Ascending aorta (tissue), 2 donors: ENCODE measurements around the gene SSU72. TPM values are rescaled to one million over a fixed set of nuclear protein-coding genes. Genes with fewer than 3 reads are reported as not detected.

Source experiments
- DNase-seq, 2 donors: peaks; one replicate each; pipeline ENCODE4 v3.0.0-alpha.2; 2019; ENCODE audit warnings: low spot score in 2 of 2
- H3K27ac ChIP-seq, 2 donors: fragments of 200-600 bp; sonication (generic); one replicate each; pipeline ENCODE4 v1.5.1; 2016 to 2017; ENCODE audit warnings: mild to moderate bottlenecking in 1 of 2
- H3K27me3 ChIP-seq: fragments of 200-600 bp; sonication (generic); one replicate; pipeline ENCODE4 v1.5.1; 2017
- H3K36me3 ChIP-seq, 2 donors: fragments of 200-600 bp; sonication (generic); one replicate each; pipeline ENCODE4 v1.5.1; 2016
- H3K4me1 ChIP-seq, 2 donors: fragments of 200-600 bp; sonication (generic); one replicate each; pipeline ENCODE4 v1.5.1; 2016 to 2017; ENCODE audit warnings: mild to moderate bottlenecking in 1 of 2
- H3K4me3 ChIP-seq, 2 donors: fragments of 200-600 bp; sonication (generic); one replicate each; pipeline ENCODE4 v1.5.1; 2016 to 2017; ENCODE audit warnings: mild to moderate bottlenecking in 1 of 2
- H3K9me3 ChIP-seq, 2 donors: fragments of 200-600 bp; sonication (generic); one replicate each; pipeline ENCODE4 v1.5.1; 2016
- intact Hi-C: fragments of 100-400 bp; cut with DNase I; formaldehyde crosslinking; loops from one replicate; pipeline ENCODE4 v1.15.1; 2023
- total RNA-seq: library from RNA; depleted of rRNA; stranded (reverse); fragments of >200 nt; gene quantifications from one replicate; pipeline ENCODE4 v1.1.0, GENCODE V29; 2016
- TF ChIP-seq, protein P1 (sequence below), 3 experiments: fragments of 200-600 bp in 2 of 3; fragments of 450-650 bp in 1 of 3; sonication (generic) in 2 of 3; IDR thresholded peaks; one replicate each; pipeline ENCODE4 v1.5.1; 2016 to 2019; ENCODE audit warnings: antibody characterized with exemption in 3 of 3, mild to moderate bottlenecking in 1 of 3, moderate library complexity in 1 of 3

The SSU72 gene
- total RNA-seq, 1 donor from 2014 or later = 50.1 TPM

DNA sequence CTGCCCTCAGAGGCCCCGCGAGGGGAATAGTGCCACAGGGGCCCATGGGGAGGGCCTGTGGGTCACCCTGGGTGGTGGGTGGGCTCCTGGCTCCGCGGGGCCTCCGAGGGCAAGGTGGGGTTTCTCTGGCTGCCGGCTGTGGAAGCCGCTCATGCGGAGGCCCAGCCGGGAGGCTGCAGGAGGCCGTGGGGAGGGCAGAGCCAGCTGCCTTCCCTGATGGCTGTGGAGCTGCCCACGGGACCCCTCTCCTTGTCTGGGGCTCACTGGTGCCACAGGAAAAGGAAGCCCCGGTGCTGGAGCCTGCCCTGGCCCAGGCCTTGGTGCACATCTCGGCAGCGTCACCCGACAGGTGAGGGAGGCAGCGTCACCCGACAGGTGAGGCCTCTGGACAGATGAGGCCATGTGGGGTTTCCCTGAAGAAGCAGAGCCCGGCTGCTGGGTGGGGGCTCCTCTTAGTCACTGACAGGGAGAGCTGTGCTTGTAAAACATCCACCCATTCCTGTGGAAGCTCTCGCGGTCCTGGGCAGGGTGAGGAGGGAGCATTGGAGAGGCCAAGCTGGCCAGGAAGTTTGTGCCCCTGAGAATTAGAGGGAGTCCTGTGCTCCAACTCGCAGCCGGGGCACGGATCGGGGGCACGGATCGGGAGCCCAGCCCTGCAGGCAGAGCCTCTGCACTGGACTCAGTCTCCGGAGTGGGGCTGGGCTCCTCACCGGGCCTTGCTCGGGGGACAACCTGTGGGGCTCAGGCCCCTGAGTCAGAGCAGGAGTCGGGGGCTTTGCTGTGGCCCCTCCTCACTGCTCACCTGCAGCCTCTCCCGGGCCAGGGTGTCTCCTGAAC is 46.7 kb upstream of the SSU72 start:
- DNase-seq = no peak
- intact Hi-C loops = no loop called here
- TF ChIP-seq, protein P1, sequence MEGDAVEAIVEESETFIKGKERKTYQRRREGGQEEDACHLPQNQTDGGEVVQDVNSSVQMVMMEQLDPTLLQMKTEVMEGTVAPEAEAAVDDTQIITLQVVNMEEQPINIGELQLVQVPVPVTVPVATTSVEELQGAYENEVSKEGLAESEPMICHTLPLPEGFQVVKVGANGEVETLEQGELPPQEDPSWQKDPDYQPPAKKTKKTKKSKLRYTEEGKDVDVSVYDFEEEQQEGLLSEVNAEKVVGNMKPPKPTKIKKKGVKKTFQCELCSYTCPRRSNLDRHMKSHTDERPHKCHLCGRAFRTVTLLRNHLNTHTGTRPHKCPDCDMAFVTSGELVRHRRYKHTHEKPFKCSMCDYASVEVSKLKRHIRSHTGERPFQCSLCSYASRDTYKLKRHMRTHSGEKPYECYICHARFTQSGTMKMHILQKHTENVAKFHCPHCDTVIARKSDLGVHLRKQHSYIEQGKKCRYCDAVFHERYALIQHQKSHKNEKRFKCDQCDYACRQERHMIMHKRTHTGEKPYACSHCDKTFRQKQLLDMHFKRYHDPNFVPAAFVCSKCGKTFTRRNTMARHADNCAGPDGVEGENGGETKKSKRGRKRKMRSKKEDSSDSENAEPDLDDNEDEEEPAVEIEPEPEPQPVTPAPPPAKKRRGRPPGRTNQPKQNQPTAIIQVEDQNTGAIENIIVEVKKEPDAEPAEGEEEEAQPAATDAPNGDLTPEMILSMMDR (IDR thresholded peaks at IDR 0.05) = no peak

GRCh38 chr1:1620433-1621139 is 45.9 kb upstream of the SSU72 start:
- H3K4me3 ChIP-seq = no peak overlapping the region
- no peak for DNase-seq
- intact Hi-C loops = no loop called here
- H3K4me1 ChIP-seq = peaks cover 4 to 10% of the 10 kb centered on the region in 2 donors
- H3K36me3 ChIP-seq = peaks cover 0 to 14% of the 10 kb centered on the region in 2 donors
- H3K27me3 ChIP-seq = no peaks in the 10 kb centered on the region
- H3K9me3 ChIP-seq = no peaks in the 10 kb centered on the region
- no peak overlapping the region for H3K27ac ChIP-seq
- TF ChIP-seq, protein P1 (IDR thresholded peaks at IDR 0.05) = no peak

More for the DNA sequence above, 46.7 kb upstream of the SSU72 start:
- Histone ChIP-seq H3K27ac (no peak overlapping the region), H3K4me3 (no peak overlapping the region), H3K9me3 (no peaks in the 10 kb centered on the region), H3K4me1 (peaks cover 4 to 8% of the 10 kb centered on the region in 2 donors), H3K36me3 (peaks cover 0 to 14% of the 10 kb centered on the region in 2 donors), H3K27me3 (no peaks in the 10 kb centered on the region)

DNA sequence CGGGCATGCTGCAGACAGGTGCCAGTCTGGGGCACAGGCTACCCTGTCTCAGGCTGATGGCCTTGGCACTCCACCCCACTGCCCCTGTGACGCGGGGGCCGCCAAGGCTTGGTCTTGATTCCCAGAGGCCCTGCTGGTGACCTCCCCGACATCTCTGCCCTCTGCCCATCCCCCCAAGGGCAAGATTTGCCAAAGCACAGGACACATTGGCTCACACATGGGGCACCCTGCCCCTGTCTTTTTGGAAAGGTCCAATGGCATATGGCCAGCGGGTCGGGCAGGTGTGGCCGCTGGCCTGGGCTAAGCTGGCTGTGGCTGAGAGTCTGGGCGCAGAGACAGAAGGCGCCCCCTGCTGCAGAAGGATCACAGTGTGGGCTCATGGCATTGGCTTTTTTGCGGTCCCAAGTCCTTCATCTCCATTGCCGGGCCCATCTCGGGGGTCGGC is 45.3 kb upstream of the SSU72 start:
- DNase-seq = no peak
- H3K4me1 ChIP-seq = peaks cover 4 to 10% of the 10 kb centered on the region in 2 donors
- intact Hi-C loops = loop anchor here (5.0 to 10.0 kb wide), 3 partner anchors 37 to 287 kb away; partner anchors contain the start of genes CDK11B and MRPL20
- no peak overlapping the region for H3K27ac ChIP-seq
- H3K9me3 ChIP-seq = no peaks in the 10 kb centered on the region
- no peak overlapping the region for H3K4me3 ChIP-seq
- H3K27me3 ChIP-seq = no peaks in the 10 kb centered on the region
- TF ChIP-seq, protein P1 (IDR thresholded peaks at IDR 0.05) = no peak
- peaks cover 0 to 14% of the 10 kb centered on the region in 2 donors for H3K36me3 ChIP-seq

DNA sequence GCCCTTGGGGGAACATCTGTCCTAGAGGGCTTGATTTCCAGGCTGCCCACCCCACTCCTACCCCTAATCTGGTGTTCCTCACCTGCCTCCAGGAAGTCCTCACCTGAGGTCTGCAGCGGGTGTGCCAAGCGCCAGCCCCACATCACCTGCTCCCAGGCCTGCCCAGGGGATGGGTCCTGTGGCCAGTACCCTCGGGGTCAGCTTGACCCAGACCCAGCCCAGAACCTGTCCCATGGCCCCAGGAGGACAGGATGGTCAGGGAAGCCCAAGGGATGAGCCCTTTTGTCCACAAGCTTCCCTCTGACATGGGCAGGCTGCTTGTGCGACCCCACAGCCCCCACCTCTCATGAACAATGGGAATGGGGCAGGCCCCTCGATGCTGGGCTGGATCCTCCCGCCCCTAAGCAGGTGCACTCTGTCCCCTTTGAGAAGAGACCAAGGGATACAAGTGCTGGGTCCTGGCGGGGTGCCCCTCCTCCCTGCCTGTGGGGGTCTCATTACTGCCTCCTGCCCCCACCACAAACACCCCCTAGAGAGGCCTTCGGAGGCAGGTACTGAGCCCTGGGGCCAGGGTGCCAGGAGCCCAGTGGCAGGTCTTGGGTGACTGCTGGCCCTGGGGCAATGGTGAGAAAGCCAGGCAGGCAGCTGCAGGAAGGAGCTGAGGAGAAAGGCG is 43.9 kb upstream of the SSU72 start:
- H3K27me3 ChIP-seq = no peaks in the 10 kb centered on the region
- peaks cover 15 to 24% of the 10 kb centered on the region in 2 donors for H3K4me1 ChIP-seq
- TF ChIP-seq, protein P1 (IDR thresholded peaks at IDR 0.05) = no peak

GRCh38 chr1:1617925-1618324 is 43.3 kb upstream of the SSU72 start:
- no peaks in the 10 kb centered on the region for H3K9me3 ChIP-seq
- TF ChIP-seq, protein P1 (IDR thresholded peaks at IDR 0.05) = no peak
- DNase-seq = no peak
- intact Hi-C loops = loop anchor here (5.0 to 10.0 kb wide), 3 partner anchors 39 to 289 kb away; partner anchors contain the start of genes CDK11B and MRPL20
- no peaks in the 10 kb centered on the region for H3K27me3 ChIP-seq
- H3K4me1 ChIP-seq = peaks cover 15 to 25% of the 10 kb centered on the region in 2 donors
- H3K36me3 ChIP-seq = peaks cover 0 to 6% of the 10 kb centered on the region in 2 donors
- no peak overlapping the region for H3K27ac ChIP-seq
- no peak overlapping the region for H3K4me3 ChIP-seq

More for the DNA sequence above, 43.9 kb upstream of the SSU72 start:
- no peak for DNase-seq
- H3K27ac ChIP-seq = no peak overlapping the region
- no peaks in the 10 kb centered on the region for H3K9me3 ChIP-seq
- H3K36me3 ChIP-seq = peaks cover 0 to 6% of the 10 kb centered on the region in 2 donors
- H3K4me3 ChIP-seq = no peak overlapping the region
- intact Hi-C loops = loop anchor here (5.0 to 10.0 kb wide), 3 partner anchors 39 to 289 kb away; partner anchors contain the start of genes CDK11B and MRPL20
